ENCODE measurements around the gene HFM1. TPM values are rescaled to one million over a fixed set of nuclear protein-coding genes. Genes with fewer than 3 reads are reported as not detected.

HFM1 gene
- total RNA-seq, 1 experiment from 2014 or later: 2.4 TPM

DNA sequence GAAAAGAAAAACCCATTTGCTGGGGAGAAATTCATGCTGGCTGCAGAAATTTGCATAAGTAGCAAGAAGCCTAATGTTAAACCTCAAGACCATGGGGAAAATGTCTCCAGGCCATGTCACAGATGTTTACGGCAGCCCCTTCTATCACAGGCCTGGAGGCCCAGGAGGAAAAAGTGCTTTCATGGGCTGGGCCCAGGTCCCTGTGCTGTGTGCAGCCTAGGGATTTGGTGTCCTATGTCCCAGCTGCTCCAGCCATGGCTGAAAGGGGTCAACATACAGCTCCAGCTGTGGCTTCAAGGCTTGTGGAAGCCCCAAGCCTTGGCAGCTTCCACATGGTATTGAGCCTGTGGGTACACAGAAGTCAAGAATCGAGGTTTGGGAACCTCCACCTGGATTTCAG is 93.0 kb downstream of the HFM1 start:
- Histone ChIP-seq H4K5ac (ENCODE audit: insufficient read length, low read depth, low read length) (no peak overlapping the region), H3T11ph (ENCODE audit: low read length) (no peak overlapping the region), H4K20me1 (ENCODE audit: control insufficient read depth, insufficient read depth, insufficient read length) (no peaks in the 10 kb centered on the region), H3K9ac (ENCODE audit: extremely low read depth, insufficient read length, low read length) (no peak overlapping the region), H3K9me3 (ENCODE audit: control insufficient read depth, low read depth, low read length) (no peaks in the 10 kb centered on the region), H4K8ac (replicated peaks; ENCODE audit: insufficient read length, low read depth, low read length) (no peak overlapping the region), H3K79me1 (ENCODE audit: insufficient read depth, low read depth, low read length, poor library complexity, severe bottlenecking) (no peaks in the 10 kb centered on the region), H2BK15ac (ENCODE audit: low read depth, low read length) (no peak overlapping the region), H3K14ac (ENCODE audit: insufficient read depth, low read length) (no peak overlapping the region), H2AFZ (ENCODE audit: low read length) (no peak overlapping the region), H2BK5ac (ENCODE audit: insufficient read length, low read length) (no peak overlapping the region), H3K23ac (ENCODE audit: insufficient read length, low read depth, low read length) (no peak overlapping the region), H4K91ac (ENCODE audit: insufficient read length, low read depth, low read length) (no peak overlapping the region), H2BK12ac (ENCODE audit: insufficient read length, low read depth, low read length) (no peak overlapping the region), H3K56ac (ENCODE audit: insufficient read length, low read depth, low read length) (no peak overlapping the region), H2AK5ac (ENCODE audit: insufficient read length, low read length) (no peak overlapping the region), H3K23me2 (ENCODE audit: insufficient read length, low read depth, low read length, poor library complexity, severe bottlenecking) (no peaks in the 10 kb centered on the region), H2BK20ac (ENCODE audit: low read depth, low read length, poor library complexity, severe bottlenecking) (no peak overlapping the region), H3K4me2 (ENCODE audit: insufficient read depth, insufficient read length, low read length) (no peak overlapping the region), H2BK120ac (ENCODE audit: low read depth, low read length, poor library complexity, severe bottlenecking) (no peak overlapping the region), H3K27me3 (ENCODE audit: insufficient read depth, low read length) (no peaks in the 10 kb centered on the region), H3K4me1 (ENCODE audit: insufficient read depth, low read length) (no peaks in the 10 kb centered on the region), H3K79me2 (ENCODE audit: insufficient read depth, low read length) (no peaks in the 10 kb centered on the region), H3K4ac (ENCODE audit: low read depth, low read length) (no peak overlapping the region), H3K18ac (ENCODE audit: insufficient read length, low read depth, low read length) (no peak overlapping the region), H3K27ac (ENCODE audit: insufficient read length, low read depth, low read length) (no peak overlapping the region)
- no CpG with 5 or more reads among the region's 2 CpGs for WGBS (ENCODE audit: extremely low coverage, insufficient read length, low lambda C conversion rate)
- H3K9me3 Mint-ChIP-seq: peaks cover 35 to 42% of the 10 kb centered on the region in 2 experiments
- H3K4me1 Mint-ChIP-seq: no peaks in the 10 kb centered on the region
- TF ChIP-seq, protein P1, sequence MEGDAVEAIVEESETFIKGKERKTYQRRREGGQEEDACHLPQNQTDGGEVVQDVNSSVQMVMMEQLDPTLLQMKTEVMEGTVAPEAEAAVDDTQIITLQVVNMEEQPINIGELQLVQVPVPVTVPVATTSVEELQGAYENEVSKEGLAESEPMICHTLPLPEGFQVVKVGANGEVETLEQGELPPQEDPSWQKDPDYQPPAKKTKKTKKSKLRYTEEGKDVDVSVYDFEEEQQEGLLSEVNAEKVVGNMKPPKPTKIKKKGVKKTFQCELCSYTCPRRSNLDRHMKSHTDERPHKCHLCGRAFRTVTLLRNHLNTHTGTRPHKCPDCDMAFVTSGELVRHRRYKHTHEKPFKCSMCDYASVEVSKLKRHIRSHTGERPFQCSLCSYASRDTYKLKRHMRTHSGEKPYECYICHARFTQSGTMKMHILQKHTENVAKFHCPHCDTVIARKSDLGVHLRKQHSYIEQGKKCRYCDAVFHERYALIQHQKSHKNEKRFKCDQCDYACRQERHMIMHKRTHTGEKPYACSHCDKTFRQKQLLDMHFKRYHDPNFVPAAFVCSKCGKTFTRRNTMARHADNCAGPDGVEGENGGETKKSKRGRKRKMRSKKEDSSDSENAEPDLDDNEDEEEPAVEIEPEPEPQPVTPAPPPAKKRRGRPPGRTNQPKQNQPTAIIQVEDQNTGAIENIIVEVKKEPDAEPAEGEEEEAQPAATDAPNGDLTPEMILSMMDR (conservative IDR thresholded peaks at IDR 0.05): no peak
- H3K27me3 Mint-ChIP-seq (ENCODE audit: low read depth): no peaks in the 10 kb centered on the region
- no peak overlapping the region for H3K4me3 Mint-ChIP-seq
- peaks cover 30 to 45% (median 41%) of the 10 kb centered on the region in 3 experiments for H3K36me3 Mint-ChIP-seq (ENCODE audit: insufficient read depth in 1 of 3, low read depth in 3 of 3)
- H3K27ac Mint-ChIP-seq: no peak overlapping the region
- no peak for DNase-seq

Measured in H9 (cell line).